Measurements from ENCODE around the gene PIGO. TPM values are rescaled to one million over a fixed set of nuclear protein-coding genes. Genes with fewer than 3 reads are reported as not detected.
A peak's percentile ranks its signal among the peaks of the same experiment; 100 is the strongest.

The PIGO gene
- total and polyA plus RNA-seq, 2 of the 8 experiments (the other 6 are each of a cell fraction or from before 2014, with no cell fraction given): 20.5 to 31.3 TPM

DNA sequence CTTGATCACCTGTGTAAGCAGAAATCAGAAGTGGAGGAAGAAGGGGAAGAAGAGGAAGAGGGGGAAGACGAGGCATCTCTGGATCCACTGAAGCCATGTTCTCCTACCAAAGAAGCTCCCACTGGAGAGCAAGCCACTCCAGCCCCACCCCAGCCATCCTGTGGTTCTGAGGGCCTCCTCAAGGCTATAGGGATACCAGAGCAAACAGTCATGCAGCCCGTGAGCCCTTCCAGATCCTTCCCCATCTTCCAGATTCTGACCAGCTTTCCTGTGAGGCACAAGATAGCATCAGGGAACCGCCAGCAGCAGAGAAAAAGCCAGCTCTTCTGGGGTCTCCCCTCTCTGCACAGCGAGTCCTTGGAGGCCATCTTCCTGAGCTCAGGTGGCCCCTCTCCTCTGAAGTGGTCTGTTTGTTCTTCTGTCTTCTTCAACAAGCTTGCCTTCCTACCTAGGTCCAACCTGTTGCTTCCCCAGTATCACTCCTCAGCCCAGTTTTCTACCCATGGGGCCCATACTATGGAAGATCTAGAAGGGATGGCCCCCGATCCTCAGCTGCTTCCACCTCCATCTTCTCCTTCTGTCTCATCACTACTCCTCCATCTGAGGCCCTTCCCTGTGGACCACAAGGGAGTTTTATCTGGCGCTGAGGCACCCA is 53.4 kb downstream of the PIGO start:
- no peak for FAIRE-seq
- Histone ChIP-seq H3K9me3 (ENCODE audit: insufficient read depth in 2 of 2, low read depth in 1 of 2, low read length in 1 of 2) (no peaks in the 10 kb centered on the region), H3K23ac (ENCODE audit: insufficient read length) (no peak overlapping the region), H3K4me3 (ENCODE audit: extremely low read depth in 1 of 4, insufficient read depth in 2 of 4, low read depth in 3 of 4, low read length in 4 of 4) (no peak overlapping the region), H4K8ac (ENCODE audit: extremely low read depth, insufficient read depth, low read length) (no peak overlapping the region), H2BK15ac (ENCODE audit: low read length) (no peak overlapping the region), H2BK120ac (replicated peaks; ENCODE audit: low read depth, low read length) (no peak overlapping the region), H2AK5ac (ENCODE audit: low read depth, low read length) (no peak overlapping the region), H3K36me3 (ENCODE audit: control insufficient read depth in 2 of 4, insufficient read depth in 4 of 4, low read length in 3 of 4) (peaks cover 0 to 6% (median 4%) of the 10 kb centered on the region in 4 experiments; a peak in 4 of 8 replicates), H3K79me2 (ENCODE audit: control insufficient read depth in 1 of 2, insufficient read depth in 2 of 2, low read length in 2 of 2) (no peaks in the 10 kb centered on the region), H4K20me1 (replicated peaks in 1 of 2; ENCODE audit: control insufficient read depth in 1 of 2, insufficient read depth in 2 of 2, low read length in 2 of 2) (no peaks in the 10 kb centered on the region), H3K18ac (ENCODE audit: extremely low read depth, low read length) (no peak overlapping the region), H3K23me2 (ENCODE audit: low read depth, low read length) (no peaks in the 10 kb centered on the region), H4K91ac (replicated peaks; ENCODE audit: insufficient read length, low read length) (no peak overlapping the region), H3K4me2 (ENCODE audit: insufficient read depth in 1 of 2, low read depth in 2 of 2, low read length in 2 of 2) (no peak overlapping the region), H2BK12ac (ENCODE audit: low read depth, low read length) (0 out of 2 replicates have a peak overlapping the region, but pooled peaks have one; percentile 9), H3K9ac (replicated peaks in 1 of 4; ENCODE audit: extremely low read depth in 1 of 4, low read depth in 3 of 4, low read length in 3 of 4) (no peak overlapping the region), H2BK20ac (ENCODE audit: low read length) (no peak overlapping the region), H3K27ac (ENCODE audit: low read depth, low read length) (no peak overlapping the region), H3K79me1 (ENCODE audit: low read depth, low read length) (no peaks in the 10 kb centered on the region), H4K5ac (ENCODE audit: insufficient read length, low read depth, low read length) (no peak overlapping the region), H3K14ac (ENCODE audit: insufficient read length) (no peak overlapping the region), H3K4me1 (replicated peaks in 1 of 4; ENCODE audit: control insufficient read depth in 3 of 4, insufficient read depth in 4 of 4, low read length in 3 of 4) (peaks cover 0 to 2% (median 0%) of the 10 kb centered on the region in 4 experiments; a peak in 2 of 7 replicates), H2BK5ac (ENCODE audit: low read depth, low read length) (no peak overlapping the region), H3K56ac (replicated peaks; ENCODE audit: insufficient read length, low read depth, low read length) (no peak overlapping the region), H3K4ac (replicated peaks; ENCODE audit: insufficient read length, low read depth, low read length) (no peak overlapping the region), H2AFZ (ENCODE audit: low read length) (no peak overlapping the region), H3K27me3 (replicated peaks in 1 of 4; ENCODE audit: control insufficient read depth in 3 of 4, extremely low read depth in 1 of 4, insufficient read depth in 3 of 4, low read length in 3 of 4) (no peaks in the 10 kb centered on the region)
- CTCF ChIA-PET (ENCODE audit: partially characterized antibody): interaction anchor here (0.8 to 3.3 kb wide), 6 partner anchors 8 to 343 kb away, joined by 3 to 26 read pairs (median 6); partner anchors contain the start of gene PIGO
- no peak for DNase-seq (ENCODE audit: low read depth in 1 of 2, low spot score in 2 of 2)
- POLR2A ChIA-PET (ENCODE audit: partially characterized antibody): interaction anchor here (1.0 to 3.0 kb wide), 10 partner anchors 8 to 57 kb away, joined by 3 to 17 read pairs (median 4); partner anchors contain the start of genes FANCG and VCP
- 86% methylated on average over 6 of the region's 6 CpGs; no CpG with 5 or more reads in 1 of the 2 experiments for WGBS, 2 experiments (ENCODE audit: extremely low coverage in 1 of 2, insufficient coverage in 1 of 2, insufficient read length in 1 of 2, insufficient replicate concordance in 2 of 2, low coverage in 1 of 2, low lambda C conversion rate in 2 of 2, missing lambda C conversion rate in 1 of 2)
- TF ChIP-seq SP1 (IDR thresholded peaks at IDR 0.05; ENCODE audit: low read depth, low read length) (no peak), EP300 (IDR thresholded peaks at IDR 0.05; ENCODE audit: borderline replicate concordance in 1 of 2, low read depth in 2 of 2, low read length in 2 of 2) (no peak), CHD2 (IDR thresholded peaks at IDR 0.05; ENCODE audit: low read length) (no peak), BRCA1 (IDR thresholded peaks at IDR 0.05; ENCODE audit: low read depth, low read length) (no peak), JUND (IDR thresholded peaks at IDR 0.05; ENCODE audit: low read length) (no peak), BCL11A (IDR thresholded peaks at IDR 0.05; ENCODE audit: low read depth in 2 of 2, low read length in 2 of 2) (no peak), CBX5 (IDR thresholded peaks at IDR 0.05; ENCODE audit: low read depth, low read length) (no peak)
- TF ChIP-seq, protein P1, sequence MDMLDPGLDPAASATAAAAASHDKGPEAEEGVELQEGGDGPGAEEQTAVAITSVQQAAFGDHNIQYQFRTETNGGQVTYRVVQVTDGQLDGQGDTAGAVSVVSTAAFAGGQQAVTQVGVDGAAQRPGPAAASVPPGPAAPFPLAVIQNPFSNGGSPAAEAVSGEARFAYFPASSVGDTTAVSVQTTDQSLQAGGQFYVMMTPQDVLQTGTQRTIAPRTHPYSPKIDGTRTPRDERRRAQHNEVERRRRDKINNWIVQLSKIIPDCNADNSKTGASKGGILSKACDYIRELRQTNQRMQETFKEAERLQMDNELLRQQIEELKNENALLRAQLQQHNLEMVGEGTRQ (IDR thresholded peaks at IDR 0.05; ENCODE audit: low read length): no peak
